HCT116 (cell line): ENCODE measurements around the gene CGB5. TPM values are rescaled to one million over a fixed set of nuclear protein-coding genes. Genes with fewer than 3 reads are reported as not detected.

Experiments used
- ATAC-seq: fragments of 200-7000 bp; cut with Tn5 transposase; 2 replicates; pipeline ENCODE4 v1.9.1; 2020; ENCODE audit warnings: mild to moderate bottlenecking, moderate library complexity
- BruUV-seq: library from RNA; stranded (reverse); fragments of 400-500 nt; replicated peaks from 2 replicates; lab custom pipeline; 2021; lab: Mats Ljungman, UMichigan
- CTCF ChIA-PET: fragments of 300-600 bp; sonication (Branson Sonifier 250); formaldehyde crosslinking; loops from one replicate; lab custom pipeline; 2021; ENCODE audit warnings: antibody characterized with exemption; lab: Charles Lee
- POLR2A ChIA-PET: fragments of 300-600, 350-600 bp; sonication (Branson Sonifier 250); formaldehyde crosslinking; loops from one replicate; lab custom pipeline; 2021; ENCODE audit warnings: antibody characterized with exemption; lab: Charles Lee
- RAD21 ChIA-PET, 2 experiments: fragments of 300-600 bp; sonication (Branson Sonifier 250); formaldehyde crosslinking; loops; one replicate each; lab custom pipeline; 2023; ENCODE audit warnings: low total read pairs in 2 of 2; ENCODE audit not compliant: uncharacterized antibody in 2 of 2, unreplicated experiment in 2 of 2, low non-redundant PET in 1 of 2; lab: Charles Lee
- DNase-seq: peaks from one replicate; pipeline ENCODE4 v3.0.0-alpha.2; 2010; ENCODE audit warnings: low read depth, low spot score
- H2AFZ ChIP-seq: fragments of 200-600 bp; shearing (Covaris generic), sonication (generic); 2 replicates; pipeline ENCODE4 v1.6.1; 2017; ENCODE audit warnings: low read depth, mixed run types, mixed read lengths, antibody characterized with exemption, low read length; ENCODE audit not compliant: poor library complexity, severe bottlenecking
- H3K27ac ChIP-seq: 2 replicates; pipeline ENCODE4 v1.5.1; 2012; ENCODE audit warnings: low read depth, low read length
- H3K27me3 ChIP-seq: fragments of 200-600 bp; sonication (generic); 2 replicates; pipeline ENCODE4 v1.6.1; 2016; ENCODE audit warnings: mixed run types, low read length, mixed read lengths; ENCODE audit not compliant: insufficient read depth
- H3K36me3 ChIP-seq, 2 experiments: fragments of 200-500 bp in 1 of 2; fragments of 200-600 bp in 1 of 2; sonication (Bioruptor generic) in 1 of 2; sonication (generic) in 1 of 2; 2 replicates each; pipeline versions ENCODE4 v1.5.1 to v1.6.1; 2014 to 2016; ENCODE audit warnings: low read length in 2 of 2, inconsistent platforms in 1 of 2, mixed read lengths in 1 of 2, mixed run types in 1 of 2; ENCODE audit not compliant: insufficient read depth in 2 of 2, control insufficient read depth in 1 of 2
- H3K4me1 ChIP-seq, 2 experiments: fragments of 200-600 bp in 1 of 2; sonication (generic) in 1 of 2; 2 replicates each; pipeline versions ENCODE4 v1.5.1 to v1.6.1; 2012 to 2017; ENCODE audit warnings: low read length in 2 of 2, inconsistent platforms in 1 of 2, mild to moderate bottlenecking in 1 of 2, mixed read lengths in 1 of 2, mixed run types in 1 of 2, moderate library complexity in 1 of 2; ENCODE audit not compliant: insufficient read depth in 2 of 2, control insufficient read depth in 1 of 2
- H3K4me2 ChIP-seq: fragments of 200-600 bp; sonication (generic); 2 replicates; pipeline ENCODE4 v1.6.1; 2017; ENCODE audit warnings: mixed run types, low read length, mixed read lengths
- H3K4me3 ChIP-seq, 2 experiments: fragments of 200-600 bp in 1 of 2; sonication (generic) in 1 of 2; replicated peaks in 1 of 2; 2 replicates each; pipeline ENCODE4 v1.5.1; 2011 to 2016; ENCODE audit warnings: low read length in 2 of 2, control low read depth in 1 of 2, low read depth in 1 of 2, mild to moderate bottlenecking in 1 of 2, mixed read lengths in 1 of 2, mixed run types in 1 of 2
- H3K79me2 ChIP-seq: fragments of 200-600 bp; sonication (generic); 2 replicates; pipeline ENCODE4 v1.6.1; 2017; ENCODE audit warnings: mild to moderate bottlenecking, mixed run types, low read length, moderate library complexity, mixed read lengths; ENCODE audit not compliant: insufficient read depth
- H3K9ac ChIP-seq: fragments of 200-600 bp; sonication (generic); 2 replicates; pipeline ENCODE4 v1.6.1; 2016; ENCODE audit warnings: low read length, mixed read lengths
- H3K9me2 ChIP-seq: fragments of 200-600 bp; sonication (generic), shearing (Covaris generic); 2 replicates; pipeline ENCODE4 v1.6.1; 2017; ENCODE audit warnings: mixed run types, mild to moderate bottlenecking, moderate library complexity; ENCODE audit not compliant: insufficient read depth
- H3K9me3 ChIP-seq, 2 experiments: fragments of 200-500 bp in 1 of 2; fragments of 200-600 bp in 1 of 2; sonication (Bioruptor generic) in 1 of 2; sonication (generic) in 1 of 2; 2 replicates each; pipeline ENCODE4 v1.6.1; 2014 to 2017; ENCODE audit warnings: low read length in 2 of 2, mixed read lengths in 2 of 2, inconsistent platforms in 1 of 2, low read depth in 1 of 2, mild to moderate bottlenecking in 1 of 2, mixed run types in 1 of 2, moderate library complexity in 1 of 2; ENCODE audit not compliant: control insufficient read depth in 1 of 2, insufficient read depth in 1 of 2
- H4K20me1 ChIP-seq: fragments of 200-600 bp; sonication (generic), shearing (Covaris generic); 2 replicates; pipeline ENCODE4 v1.6.1; 2017; ENCODE audit warnings: mixed run types, mild to moderate bottlenecking, moderate library complexity; ENCODE audit not compliant: insufficient read depth
- ATF3 ChIP-seq: IDR thresholded peaks from 2 replicates; pipeline ENCODE4 v1.6.1; 2012
- CBX3 ChIP-seq: IDR thresholded peaks from 2 replicates; pipeline ENCODE4 v1.6.1; 2012; ENCODE audit warnings: low read depth
- CEBPB ChIP-seq: IDR thresholded peaks from 2 replicates; pipeline ENCODE4 v1.6.1; 2012; ENCODE audit warnings: low read depth
- ELF1 ChIP-seq: IDR thresholded peaks from 2 replicates; pipeline ENCODE4 v1.6.1; 2012; ENCODE audit warnings: low read depth, borderline replicate concordance
- EZH2 ChIP-seq: fragments of 200-600 bp; sonication (generic); IDR thresholded peaks from 2 replicates; pipeline ENCODE4 v1.6.1; 2017; ENCODE audit warnings: antibody characterized with exemption, mixed run types
- EZH2phosphoT487 ChIP-seq: fragments of 200-600 bp; IDR thresholded peaks from 2 replicates; pipeline ENCODE4 v1.6.1; 2018; ENCODE audit warnings: antibody characterized with exemption, borderline replicate concordance
- FOSL1 ChIP-seq: IDR thresholded peaks from 2 replicates; pipeline ENCODE4 v1.6.1; 2012; ENCODE audit warnings: low read depth
- JUND ChIP-seq: IDR thresholded peaks from 2 replicates; pipeline ENCODE4 v1.6.1; 2012
- POLR2A ChIP-seq: IDR thresholded peaks from 2 replicates; pipeline ENCODE4 v1.7.0; 2011; ENCODE audit warnings: borderline replicate concordance; ENCODE audit not compliant: insufficient read depth, insufficient read length; ENCODE audit errors: extremely low read depth
- POLR2AphosphoS5 ChIP-seq: IDR thresholded peaks from 2 replicates; pipeline ENCODE4 v1.6.1; 2011; ENCODE audit warnings: mild to moderate bottlenecking, low read depth, low read length, moderate library complexity
- RAD21 ChIP-seq: IDR thresholded peaks from 2 replicates; pipeline ENCODE4 v1.6.1; 2012; ENCODE audit warnings: low read depth, mild to moderate bottlenecking
- REST ChIP-seq: IDR thresholded peaks from 2 replicates; pipeline ENCODE4 v1.6.1; 2012; ENCODE audit warnings: low read depth
- SRF ChIP-seq: IDR thresholded peaks from 2 replicates; pipeline ENCODE4 v1.6.1; 2012; ENCODE audit warnings: low read depth
- TCF7L2 ChIP-seq: IDR thresholded peaks from 2 replicates; pipeline ENCODE4 v1.7.0; 2011; ENCODE audit warnings: borderline replicate concordance, inconsistent platforms; ENCODE audit not compliant: insufficient read depth, insufficient read length; ENCODE audit errors: extremely low read depth
- YY1 ChIP-seq: IDR thresholded peaks from 2 replicates; pipeline ENCODE4 v1.6.1; 2011; ENCODE audit warnings: low read length, low read depth, moderate library complexity, mild to moderate bottlenecking; ENCODE audit not compliant: insufficient replicate concordance; ENCODE audit errors: extremely low read depth
- ZBTB33 ChIP-seq: IDR thresholded peaks from 2 replicates; pipeline ENCODE4 v1.6.1; 2011; ENCODE audit warnings: mild to moderate bottlenecking, low read length, moderate library complexity; ENCODE audit not compliant: insufficient replicate concordance; ENCODE audit errors: extremely low read depth
- ZFX ChIP-seq: fragments of 450-650 bp; IDR thresholded peaks from 2 replicates; pipeline ENCODE4 v1.6.1; 2017
- ZNF274 ChIP-seq: fragments of 200-500 bp; sonication (Bioruptor generic); IDR thresholded peaks from 2 replicates; pipeline ENCODE4 v1.6.1; 2014; ENCODE audit warnings: mild to moderate bottlenecking, low read depth, low read length, inconsistent platforms
- intact Hi-C: fragments of 100-400 bp; cut with micrococcal nuclease; formaldehyde crosslinking; loops from 2 replicates; pipeline ENCODE4 v1.10.0; 2022
- total RNA-seq: library from RNA; stranded (reverse); gene quantifications from one replicate; pipeline ENCODE4 v1.2.1, GENCODE V29; 2021; ENCODE audit not compliant: unreplicated experiment

Gene CGB5
- total RNA-seq, 1 experiment from 2014 or later, result not detected

DNA sequence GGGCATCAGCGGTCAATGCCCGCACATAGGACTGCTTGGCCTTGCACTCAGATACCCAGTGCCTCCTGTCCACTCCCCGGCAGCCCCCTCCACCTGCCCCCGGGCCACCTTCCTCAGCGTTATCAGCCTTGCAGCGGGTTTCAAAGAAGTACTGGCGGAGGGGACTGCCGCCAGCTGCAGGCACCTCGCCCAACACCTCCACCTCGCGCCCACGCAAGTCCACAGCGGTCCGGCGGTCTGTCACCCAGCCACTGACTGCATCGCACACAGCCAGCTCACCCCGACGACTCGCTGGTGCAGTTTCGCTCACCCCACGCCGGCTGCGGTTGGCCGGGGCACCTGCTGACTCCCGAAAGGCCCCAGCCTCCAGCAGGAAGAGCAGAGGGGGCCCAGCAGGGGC is 17.8 kb downstream of the CGB5 start (continued):
- no peak for TF ChIP-seq ZBTB33
- no peak for TF ChIP-seq POLR2AphosphoS5
- TF ChIP-seq ZNF274, result no peak
- no peak for TF ChIP-seq ATF3
- no peak for TF ChIP-seq POLR2A
- no peak for TF ChIP-seq CEBPB
- no peak for TF ChIP-seq YY1
- TF ChIP-seq SRF, result no peak
- TF ChIP-seq FOSL1, result no peak
- TF ChIP-seq CBX3, result no peak

GRCh38 chr19:49064029-49064629 is 20.5 kb downstream of the CGB5 start:
- Histone ChIP-seq H3K9me2 (no peaks in the 10 kb centered on the region), H3K9me3 (no peaks in the 10 kb centered on the region), H3K4me2 (peak overlapping the region; percentile 89), H3K4me3 (peak overlapping the region; percentile 42 to 56), H3K27me3 (no peaks in the 10 kb centered on the region), H3K79me2 (no peaks in the 10 kb centered on the region), H3K9ac (peak overlapping the region; percentile 67), H4K20me1 (no peaks in the 10 kb centered on the region), H2AFZ (no peak overlapping the region), H3K4me1 (peaks cover 35 to 76% of the 10 kb centered on the region in 2 experiments), H3K27ac (peak overlapping the region; percentile 69), H3K36me3 (no peaks in the 10 kb centered on the region)
- TF ChIP-seq ZNF274 (no peak), CEBPB (no peak), JUND (no peak), EZH2phosphoT487 (no peak), ELF1 (no peak), REST (no peak), RAD21 (no peak), POLR2AphosphoS5 (no peak), ZFX (no peak), YY1 (no peak), EZH2 (no peak), TCF7L2 (no peak), POLR2A (no peak)
- intact Hi-C loops, result no loop called here
- CTCF ChIA-PET, result interaction anchor here (0.6 to 1.8 kb wide), 3 partner anchors 10 to 64 kb away, joined by 4 to 18 read pairs (median 4); no protein-coding TSS in a partner anchor
- RAD21 ChIA-PET, result interaction anchor here in 1 of 2 experiments (0.6 to 0.8 kb wide), 2 partner anchors 12 to 71 kb away, joined by 3 read pairs; partner anchors contain the start of genes GYS1 and RUVBL2
- ATAC-seq, result peak; percentile 49
- POLR2A ChIA-PET, result no interaction called here
- BruUV-seq, result no TSS peak
- no peak for DNase-seq
